Stimulated activated CD4-positive, alpha-beta T cell treated with anti-CD3 and anti-CD28 coated beads, Interleukin-1b, Interleukin-23, amount 100 ng/mL, for 48 hours (primary cell): ENCODE results near the gene CATSPER3.
A peak's percentile ranks its signal among the peaks of the same experiment; 100 is the strongest.

ENCODE experiments used
- DNase-seq: peaks from one replicate; pipeline ENCODE4 v3.0.0-alpha.2; 2020

The CATSPER3 gene

DNA sequence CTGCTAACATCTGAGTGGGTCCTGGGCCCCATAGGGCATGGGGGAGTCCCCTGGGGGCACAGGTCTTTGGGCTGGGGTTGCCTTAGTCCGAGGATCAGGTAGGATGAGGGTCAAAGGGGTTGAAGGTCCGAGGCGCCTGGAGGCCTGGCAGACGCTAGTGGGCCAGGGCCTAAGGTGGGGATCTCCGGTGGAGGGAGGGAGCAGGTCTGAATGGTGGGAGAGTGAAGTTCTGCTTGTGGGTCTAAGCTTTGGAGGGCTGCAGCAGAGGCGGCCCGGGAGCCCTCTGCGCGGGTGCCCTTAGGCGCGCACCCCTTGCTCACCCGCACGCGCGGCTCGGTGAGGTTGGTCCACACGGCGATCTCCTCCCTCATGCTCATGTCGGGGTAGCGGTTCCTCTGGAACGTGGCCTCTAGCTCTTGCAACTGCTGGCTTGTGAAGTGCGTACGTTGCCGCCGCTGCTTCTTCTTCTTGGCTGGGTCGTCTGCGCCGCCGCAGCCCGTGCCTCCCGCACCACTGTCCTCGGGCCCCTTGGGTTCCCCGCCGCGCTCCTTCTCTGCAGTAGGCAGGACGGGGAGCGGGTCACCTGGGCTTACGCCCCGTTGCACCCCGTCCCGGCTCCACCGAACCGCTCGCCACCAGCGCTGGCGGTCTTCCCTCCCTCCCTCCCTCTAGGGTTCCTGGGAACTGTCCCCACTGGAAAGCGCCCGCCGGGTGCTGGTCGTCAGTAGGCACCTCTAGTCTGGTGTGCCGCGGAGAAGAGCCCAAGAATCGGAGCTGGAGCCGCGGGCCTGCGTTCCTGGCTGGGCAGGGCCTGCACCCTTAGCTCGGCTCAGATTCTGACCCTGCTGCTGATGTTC, 63.5 kb downstream of the CATSPER3 start:
- DNase-seq = peak; percentile 31

DNA sequence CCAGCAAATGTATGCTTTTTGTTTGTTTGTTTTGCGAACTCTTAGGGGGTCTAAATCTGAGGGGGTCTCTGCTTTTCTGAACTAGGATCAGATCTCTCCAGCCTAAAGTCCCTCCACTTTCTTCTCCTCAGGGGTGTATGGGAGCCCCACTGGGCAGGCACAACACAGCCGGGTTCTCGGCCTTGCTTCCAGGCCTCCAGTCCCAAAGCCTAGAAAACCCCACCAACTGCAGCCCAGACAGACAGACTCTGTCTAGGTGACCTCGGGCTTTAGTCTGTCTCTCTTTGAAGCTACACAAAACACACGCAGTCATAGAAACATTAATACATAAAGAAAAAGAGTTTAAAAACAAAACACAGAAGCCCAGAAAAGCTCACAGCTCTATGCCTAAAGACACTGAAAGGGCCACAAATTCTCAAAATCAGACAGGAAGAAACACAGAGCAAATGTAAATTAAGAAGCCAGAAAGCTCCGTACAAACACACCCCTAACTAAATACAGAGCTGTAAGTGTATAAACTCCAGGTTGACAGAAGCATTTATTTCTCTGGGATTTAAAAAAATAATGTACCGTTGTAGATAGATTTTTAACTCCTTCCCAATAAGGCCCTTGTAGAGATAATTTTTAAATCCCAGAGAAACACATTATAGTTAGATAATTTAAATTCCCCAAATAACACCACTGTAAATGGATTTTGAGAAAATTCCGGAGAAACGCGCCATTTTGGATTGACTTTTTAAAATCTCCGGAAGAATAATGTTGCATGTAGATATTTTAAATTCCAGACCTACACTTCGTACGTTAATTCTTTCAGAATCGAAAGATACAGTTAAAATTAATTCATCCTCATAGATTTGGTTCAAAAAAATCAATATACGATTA, 64.3 kb downstream of the CATSPER3 start:
- no peak for DNase-seq

DNA sequence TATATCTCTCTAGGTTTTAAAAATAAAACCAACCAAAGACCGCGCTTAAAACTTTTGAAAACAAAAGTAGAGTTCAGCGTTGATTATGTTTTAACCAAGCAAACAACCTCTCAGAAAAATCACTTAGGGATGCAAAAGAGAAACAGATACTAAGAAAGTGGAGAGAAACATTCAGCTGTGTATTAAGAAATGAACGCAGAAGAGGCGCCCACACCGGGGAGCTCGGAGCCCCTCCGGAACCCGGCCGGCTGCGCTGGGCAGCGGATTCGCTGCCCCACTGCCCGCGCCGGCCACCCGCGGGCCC, 64.9 kb downstream of the CATSPER3 start:
- DNase-seq = no peak

DNA sequence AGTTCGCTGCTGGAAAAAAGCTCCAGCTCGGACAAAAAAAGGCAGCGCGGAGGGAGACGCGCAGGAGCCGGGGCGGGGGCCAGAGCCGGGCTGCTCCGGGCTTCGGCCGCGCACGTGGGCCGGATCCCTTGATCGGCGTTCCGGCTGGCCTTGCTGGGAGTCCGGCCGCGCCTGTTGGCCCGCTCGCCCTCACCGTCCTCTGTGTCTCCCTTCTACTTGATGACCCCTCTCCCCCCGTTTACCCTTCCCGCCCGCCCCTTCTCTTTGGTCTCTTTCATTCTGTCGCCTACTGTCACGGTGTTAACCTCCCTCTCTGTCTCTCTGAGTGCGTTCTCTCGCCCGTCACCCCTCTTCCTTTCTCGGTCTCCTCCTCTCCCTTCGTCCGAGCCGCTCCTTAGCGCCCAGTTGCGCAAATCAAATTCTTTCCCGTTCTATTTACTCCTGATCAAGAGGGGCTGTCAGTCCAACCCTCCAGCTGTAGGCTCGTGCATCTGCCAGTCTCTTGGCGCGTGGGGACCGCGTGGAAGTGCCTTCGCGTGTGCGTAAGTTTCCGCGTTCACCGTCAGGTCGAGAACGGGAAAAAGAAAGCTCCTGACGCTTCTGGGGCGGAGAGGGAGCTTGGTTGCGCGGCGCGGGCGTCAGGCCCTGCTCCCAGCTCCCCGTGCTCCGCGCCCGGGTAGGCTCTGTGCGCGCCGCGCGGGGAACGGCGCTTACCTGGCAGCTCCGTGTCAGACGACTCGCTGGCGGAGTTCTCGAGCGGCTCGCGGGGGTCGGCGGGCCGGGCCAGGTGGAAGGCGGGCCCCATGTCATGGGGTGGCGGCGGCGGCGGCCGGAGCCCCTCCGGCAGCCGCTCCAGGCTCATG, 65.5 kb downstream of the CATSPER3 start:
- DNase-seq = no peak

DNA sequence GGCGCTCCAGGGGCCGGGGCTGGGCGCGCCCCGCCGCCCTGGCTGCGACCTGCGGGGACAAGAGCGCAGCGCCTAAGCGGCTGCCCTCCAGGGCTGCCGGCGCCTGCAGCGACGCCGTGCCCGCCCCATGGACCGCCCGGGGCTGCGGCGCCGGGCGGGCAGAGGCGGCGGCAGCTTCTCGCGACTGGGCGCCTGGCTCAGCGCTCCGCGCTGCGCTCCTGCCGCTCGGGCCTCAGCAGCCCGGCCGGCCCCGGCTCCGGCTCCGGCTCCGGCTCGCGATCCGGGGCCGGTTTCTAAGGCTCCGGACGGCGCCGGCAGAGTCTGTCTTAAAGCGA, 66.2 kb downstream of the CATSPER3 start, which contains the start of gene PITX1:
PITX1 (minus strand) TSS at position 328 of the 335 bp plus-strand sequence. CDS start 347 bp downstream, outside the sequence.
- DNase-seq = no peak

DNA sequence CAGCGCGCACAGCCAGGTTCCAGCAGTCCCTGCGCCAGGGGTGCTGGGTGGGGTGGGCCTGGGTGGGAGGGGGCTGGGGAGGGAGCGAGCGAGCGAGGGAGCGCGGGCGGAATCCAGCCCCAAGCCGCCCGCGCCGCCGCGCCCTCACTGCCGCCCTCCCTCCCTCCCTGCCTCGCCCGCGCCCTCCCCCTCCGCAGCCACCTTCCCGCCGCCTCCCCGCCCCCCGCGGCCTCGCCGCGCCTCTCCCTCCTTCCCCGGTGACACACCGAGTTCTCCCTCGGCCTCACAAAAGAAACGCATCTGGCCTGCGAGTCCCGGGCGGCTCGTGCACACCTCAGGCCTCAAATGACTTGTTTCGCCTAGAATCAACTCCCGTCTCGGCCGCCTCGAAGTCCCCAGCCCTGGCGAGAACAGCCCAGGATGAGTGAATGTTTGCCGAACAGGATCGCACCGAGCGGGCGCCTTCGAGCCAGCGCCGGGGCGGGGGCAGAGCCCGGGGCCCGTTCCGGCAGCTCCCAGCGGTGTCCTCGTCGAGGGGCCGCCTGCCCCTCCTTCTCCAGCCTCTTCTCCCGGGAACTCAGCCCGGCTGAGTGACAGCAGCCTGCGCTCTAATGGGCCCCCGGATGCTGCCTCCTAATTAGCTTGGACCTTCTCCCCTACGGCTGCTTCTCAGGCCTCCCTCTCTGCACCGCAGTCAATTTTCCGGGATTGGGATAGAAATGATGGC, 66.7 kb downstream of the CATSPER3 start:
- peak; percentile 27 for DNase-seq

DNA sequence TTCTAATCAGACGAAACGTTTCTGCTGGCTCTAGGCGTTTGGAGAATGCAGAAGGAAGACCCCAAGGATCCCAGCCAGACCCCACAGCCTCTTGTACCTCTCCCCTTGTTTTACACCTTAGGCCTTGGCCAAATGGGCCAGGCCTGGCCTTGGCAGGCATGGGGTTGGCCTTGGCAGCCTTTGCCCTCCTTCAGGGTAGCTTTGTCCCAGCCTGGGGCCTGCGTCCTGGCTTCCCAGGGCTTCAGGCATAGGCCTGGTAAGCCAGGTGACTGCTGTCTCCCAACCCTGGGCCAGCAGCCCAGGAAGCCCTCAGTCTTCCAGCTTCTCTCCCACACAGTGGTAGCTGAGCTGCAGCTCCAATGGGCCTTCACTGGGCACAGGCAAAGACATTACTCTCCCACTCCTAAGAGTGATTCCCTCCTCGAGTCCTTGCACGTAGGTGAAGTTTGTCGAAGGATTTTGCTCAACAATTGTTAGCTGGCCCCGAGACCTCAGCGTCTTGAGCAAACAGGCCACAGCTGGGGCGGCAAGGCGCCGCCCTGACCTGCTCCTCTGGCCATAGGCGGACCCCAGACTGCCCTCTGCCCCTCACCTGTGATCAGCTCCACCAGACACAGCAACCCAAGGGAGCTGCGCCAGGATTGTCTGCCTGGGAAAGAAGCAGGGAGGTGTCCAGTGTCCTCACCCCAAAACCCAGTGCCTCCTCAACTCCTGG, 67.4 kb downstream of the CATSPER3 start:
- DNase-seq = no peak

DNA sequence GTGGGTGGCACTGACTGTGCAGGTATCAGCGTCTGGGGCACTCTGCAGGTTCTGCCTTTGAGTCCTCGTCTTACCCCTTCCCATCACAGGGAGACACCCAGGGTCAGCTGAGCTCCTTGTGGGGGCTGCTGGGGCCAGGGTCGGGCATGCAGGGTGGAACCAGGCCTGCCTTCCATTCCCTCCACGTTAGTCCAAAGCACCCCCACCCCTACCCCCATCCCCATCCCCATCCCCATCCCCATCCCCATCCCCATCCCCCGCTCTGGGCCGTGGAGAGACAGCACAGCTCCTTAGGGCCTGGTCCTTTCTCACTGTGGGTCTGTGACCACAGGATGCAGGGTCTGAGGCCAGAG, 67.9 kb downstream of the CATSPER3 start:
- no peak for DNase-seq

DNA sequence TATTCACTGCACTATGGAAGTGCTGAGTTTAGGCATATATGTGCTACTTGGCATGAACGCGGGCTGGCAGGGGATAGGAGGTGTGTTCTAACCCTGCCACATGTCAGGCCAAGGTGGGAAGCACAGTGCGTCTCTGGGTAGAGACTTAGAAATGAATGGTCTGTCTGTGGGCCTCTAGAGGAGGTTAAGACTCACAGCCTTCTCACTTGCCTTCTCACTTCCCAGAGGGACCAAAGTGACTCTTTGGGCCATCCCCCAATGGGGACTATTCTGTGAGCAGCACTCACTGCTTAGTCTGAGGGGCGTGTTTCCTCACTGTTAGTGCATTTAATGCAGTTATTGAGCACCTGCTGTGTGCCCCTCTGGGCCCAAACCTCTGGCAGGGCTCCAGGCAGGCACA, 68.7 kb downstream of the CATSPER3 start:
- no peak for DNase-seq

DNA sequence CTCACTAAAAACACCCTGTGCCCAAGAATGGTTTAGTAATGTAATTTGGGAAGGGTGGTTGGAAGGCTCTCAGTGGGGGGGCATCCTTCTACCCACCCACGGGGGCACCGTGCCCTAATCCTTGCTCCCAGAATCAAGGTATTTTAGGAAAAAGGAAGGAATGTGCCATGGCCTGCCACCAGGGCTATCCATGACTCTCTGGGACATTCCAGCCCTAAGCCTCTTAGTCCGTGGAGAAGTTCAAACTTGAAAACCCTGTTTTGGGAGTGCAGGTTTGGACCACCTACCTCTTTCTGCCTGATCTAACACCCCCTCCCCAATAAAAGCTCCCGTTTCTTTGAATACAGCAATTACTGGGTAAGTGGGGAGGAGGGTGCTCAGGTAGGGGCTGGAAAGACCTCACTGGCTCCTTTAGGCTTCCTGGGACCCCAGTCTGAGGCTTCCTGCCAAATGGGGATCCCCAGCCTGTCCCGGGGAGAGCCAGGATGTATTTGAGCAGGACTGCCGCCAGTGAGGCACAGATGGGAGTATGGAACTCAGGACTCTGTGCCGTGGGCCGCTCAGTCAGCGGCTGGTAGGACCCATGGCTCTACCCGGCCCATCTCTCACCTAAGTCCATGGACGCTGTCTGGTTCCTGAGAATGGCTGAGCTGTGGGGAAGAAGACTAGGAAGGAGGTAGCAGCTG, 70.0 kb downstream of the CATSPER3 start:
- DNase-seq = no peak

DNA sequence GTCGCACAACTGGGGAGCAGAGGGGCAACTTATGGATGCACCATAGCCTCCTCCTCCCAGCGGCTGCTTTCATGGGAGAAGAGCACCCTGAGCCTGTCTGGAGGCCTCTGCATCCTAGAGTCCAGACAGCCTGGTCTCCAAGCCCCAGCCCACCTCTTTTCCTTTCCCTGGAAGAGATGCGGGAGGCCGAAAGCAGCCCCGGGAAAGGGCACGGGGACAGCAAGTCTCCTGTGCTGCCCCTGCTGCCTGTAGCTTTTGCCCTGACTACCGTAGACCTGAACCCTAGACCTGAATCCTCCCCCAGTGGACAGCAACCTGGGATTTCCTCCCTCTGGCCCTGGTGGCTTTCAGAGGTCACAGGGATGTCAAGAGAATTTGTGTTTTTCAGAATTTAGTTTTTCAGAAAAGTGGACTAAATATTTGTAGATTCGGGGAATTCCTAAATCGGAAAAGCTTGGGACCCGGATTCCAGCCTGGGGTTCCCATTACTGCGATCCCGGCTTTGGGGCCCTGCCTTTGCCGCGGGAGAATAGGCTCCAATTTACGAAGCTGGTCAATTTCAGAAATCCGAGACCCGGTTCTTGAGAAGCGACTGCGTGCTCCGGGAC, 70.6 kb downstream of the CATSPER3 start:
- no peak for DNase-seq

DNA sequence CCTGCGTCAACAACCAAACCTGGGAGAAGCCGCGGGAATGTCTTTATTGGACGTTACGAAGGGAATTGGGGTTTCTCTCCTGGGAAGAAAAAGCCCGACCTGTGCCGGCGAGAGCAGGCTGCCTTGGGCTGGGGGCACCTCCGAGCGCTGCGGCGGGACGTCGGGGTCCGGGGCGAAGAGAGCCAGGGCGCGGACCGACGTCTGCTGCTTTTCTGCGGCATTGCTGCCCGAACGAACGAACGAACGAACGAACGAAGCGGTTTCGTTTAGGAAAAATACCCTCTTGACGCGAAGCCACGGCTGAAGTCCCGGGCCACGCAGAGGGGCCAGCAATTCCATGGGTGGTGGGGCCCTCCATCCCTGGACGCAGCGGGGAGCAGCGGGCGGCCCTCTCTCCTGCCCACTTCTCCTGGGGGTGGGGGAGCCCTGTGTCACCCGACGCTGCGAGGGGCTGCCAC, 71.1 kb downstream of the CATSPER3 start:
- no peak for DNase-seq

DNA sequence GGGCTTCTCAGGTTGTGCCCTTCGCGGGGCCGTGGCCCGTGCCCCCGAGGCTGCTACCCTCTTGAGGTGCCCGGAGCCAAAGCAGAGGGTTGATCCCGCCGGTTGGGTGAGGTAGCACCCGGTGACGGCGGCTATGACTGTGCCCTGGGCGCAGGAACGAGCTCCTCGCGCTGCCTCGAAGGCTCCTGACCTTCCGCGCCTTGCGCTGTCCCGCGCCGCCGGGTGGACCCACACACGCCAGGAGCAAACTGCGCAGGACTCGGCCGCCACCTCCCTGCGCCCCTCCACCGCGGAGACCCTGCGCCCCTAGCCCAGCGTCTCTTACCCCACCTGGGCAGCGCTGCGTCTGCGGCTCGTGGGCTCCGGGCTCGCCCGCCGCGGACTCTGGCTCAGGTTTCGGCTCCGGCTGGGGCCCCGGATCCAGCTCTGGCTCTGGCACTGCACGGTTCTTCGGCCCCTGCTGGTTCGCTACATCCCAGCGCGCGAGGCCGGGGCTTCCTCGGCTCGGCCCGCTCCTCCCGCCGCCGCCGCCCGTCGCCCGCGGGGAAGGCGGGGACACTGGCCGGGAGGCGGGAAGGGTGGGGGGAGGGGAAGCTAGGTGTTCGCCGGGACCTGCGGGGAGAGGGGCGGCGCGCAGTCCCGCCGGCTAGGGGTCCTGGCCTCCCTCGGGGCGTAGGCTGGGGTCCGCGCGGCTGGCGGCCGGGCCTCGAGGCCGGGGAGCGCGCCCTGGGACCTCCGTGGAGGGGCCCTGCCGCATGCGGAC, 71.7 kb downstream of the CATSPER3 start:
- no peak for DNase-seq

DNA sequence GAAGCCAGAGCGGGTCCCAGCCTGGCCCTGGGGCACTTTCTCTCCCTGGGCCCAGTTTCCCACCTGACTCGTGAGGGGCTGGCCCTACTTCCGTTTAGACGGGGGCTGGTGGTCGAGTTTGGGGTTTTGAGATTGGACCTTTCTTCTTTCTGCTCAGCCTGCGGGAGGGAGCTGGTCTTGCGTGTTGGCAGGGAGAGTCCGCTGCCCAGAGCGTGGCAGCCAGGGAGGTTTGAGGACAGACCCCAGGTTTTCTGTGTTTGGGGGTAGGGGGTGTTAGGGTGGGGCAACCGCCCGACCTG, 72.3 kb downstream of the CATSPER3 start:
- DNase-seq = no peak

DNA sequence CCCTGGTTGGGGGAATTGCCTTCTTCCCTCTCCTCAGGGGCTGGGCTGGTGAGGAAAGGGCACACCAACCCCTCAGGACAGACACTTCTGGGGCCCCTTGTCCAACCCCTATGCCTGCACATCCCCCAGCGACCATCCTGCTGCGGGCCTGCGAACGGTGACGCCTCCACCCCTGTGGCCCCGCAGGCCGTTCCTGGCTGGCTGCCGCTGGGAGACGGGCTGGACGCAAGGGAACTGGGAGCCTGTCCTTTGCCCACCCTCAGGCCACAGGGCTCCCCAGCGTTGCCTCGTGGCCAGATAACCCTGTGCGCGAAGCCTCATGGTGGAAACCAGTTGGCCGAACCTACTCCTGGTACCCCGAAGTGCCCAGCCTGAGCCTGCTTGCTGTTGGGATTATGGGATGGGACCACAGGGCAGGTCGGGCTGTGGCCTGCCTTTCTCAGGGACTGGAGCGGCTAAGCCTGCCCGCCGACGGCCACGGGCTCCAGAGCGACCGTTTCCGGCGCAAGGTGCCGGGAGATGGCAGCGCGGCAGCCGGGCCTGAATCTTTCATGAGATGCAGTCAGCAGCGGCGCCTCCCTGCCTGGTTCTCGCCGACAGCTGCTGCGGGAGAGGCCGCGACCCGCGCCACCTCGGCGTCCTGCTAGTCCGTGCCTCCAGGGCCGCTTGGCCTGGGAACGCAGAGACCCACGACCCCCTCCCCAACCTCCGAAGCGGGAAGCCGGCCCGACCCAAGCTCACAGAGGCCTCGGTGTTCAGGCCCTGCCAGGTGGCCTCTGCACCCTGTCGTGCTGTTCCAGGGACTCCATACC, 72.8 kb downstream of the CATSPER3 start:
- no peak for DNase-seq

DNA sequence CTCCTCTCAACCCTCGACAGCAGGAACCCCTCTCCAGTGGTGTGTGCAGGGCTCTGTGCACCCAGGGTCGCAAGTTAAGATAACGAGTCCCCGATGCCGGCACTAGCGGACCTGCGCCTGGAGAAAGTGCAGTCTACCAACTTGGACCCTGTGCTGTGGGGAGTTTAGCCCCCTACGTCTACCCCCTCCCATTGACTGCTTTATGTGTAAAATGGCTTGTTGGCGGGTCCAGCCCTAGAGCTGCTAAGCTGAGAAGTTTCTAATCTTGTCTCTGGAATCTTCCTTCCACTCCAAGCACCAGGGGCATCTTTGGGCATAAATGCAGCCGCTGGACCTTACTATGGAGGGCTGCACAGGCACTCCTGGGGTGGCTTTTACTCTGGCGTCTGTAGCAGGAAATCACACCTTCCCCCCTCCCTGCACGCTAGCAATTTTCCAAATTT, 73.5 kb downstream of the CATSPER3 start:
- DNase-seq = no peak

DNA sequence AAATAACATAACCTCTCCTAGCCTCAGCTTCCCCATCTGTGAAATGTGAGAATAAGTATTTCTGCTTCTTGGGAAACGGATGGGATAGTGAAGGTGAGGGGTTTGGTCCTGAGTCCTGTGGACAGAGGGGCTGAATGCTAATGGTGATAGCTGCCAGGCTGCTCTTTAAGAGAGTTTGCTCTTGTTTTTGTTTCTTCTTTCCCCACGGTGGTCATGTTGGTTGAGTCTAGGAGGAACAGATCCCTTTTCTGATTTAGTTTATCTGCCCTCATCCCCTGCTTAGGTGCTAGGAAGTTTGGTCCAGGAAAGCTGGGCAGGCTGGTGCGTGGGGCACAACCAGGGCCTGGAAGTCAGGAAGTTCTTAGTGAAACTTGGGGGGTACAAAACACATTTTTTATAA, 74.0 kb downstream of the CATSPER3 start:
- no peak for DNase-seq

DNA sequence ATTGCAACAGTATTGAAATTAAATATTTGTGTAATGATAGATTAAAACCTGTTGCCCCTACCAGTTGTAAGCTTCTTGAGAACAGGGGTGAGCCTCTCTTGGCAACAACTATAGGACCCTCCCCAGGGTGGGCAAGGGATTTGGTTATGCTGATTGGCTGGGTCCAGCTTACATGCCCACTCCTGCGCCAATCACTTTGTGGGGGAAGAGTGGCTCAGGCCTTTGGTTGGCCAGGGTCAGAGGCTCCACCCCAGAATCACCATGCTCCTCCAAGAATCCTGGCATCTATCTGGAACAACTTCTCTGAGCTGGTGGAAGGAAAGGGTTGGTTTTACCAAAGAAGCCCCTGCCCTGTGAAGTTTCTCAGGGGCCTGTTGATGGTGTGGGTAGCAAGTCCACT, 74.9 kb downstream of the CATSPER3 start:
- DNase-seq = no peak

DNA sequence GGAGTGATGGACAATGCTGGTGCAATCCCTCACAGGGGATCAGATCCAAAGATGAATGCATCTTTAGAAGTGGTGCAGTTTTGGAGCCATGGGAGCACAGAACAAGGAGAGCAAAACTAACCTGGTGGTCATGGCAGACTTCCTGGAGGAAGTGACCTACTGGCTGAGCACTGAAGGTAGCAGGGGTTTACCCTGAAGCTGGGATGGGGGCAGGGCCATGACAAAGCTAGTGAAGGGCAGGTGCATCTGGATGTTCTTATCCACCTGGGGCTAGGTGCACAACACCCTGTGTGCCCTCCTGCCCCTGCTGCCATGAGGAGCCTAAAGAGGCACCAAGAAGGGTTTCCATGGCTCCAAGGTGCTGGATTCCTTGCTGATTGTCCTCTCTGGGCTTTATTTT, 77.8 kb downstream of the CATSPER3 start:
- no peak for DNase-seq
